H1 (cell line): ENCODE measurements around the gene TMEM107. TPM values are rescaled to one million over a fixed set of nuclear protein-coding genes. Genes with fewer than 3 reads are reported as not detected.

Experiments
- CTCF ChIA-PET: fragments of 300-600 bp; sonication (Branson Sonifier 250); formaldehyde crosslinking; loops from one replicate; lab custom pipeline; 2021; ENCODE audit not compliant: partially characterized antibody; lab: Charles Lee
- POLR2A ChIA-PET: fragments of 300-600 bp; sonication (Branson Sonifier 250); formaldehyde crosslinking; loops from one replicate; lab custom pipeline; 2021; ENCODE audit warnings: inconsistent platforms; ENCODE audit not compliant: partially characterized antibody; lab: Charles Lee
- DNase-seq, 2 experiments: peaks; one replicate each; pipeline versions ENCODE4 v3.0.0 to v3.0.0-alpha.2; 2010 to 2022; ENCODE audit warnings: low spot score in 2 of 2, low read depth in 1 of 2, mixed read lengths in 1 of 2
- FAIRE-seq: peaks from 2 replicates; lab custom pipeline; 2011; peaks lifted over from hg19 to GRCh38; lab: Jason Lieb, UNC
- H2AFZ ChIP-seq: 2 replicates; pipeline ENCODE4 v1.8.1; 2012; ENCODE audit warnings: low read length, inconsistent platforms
- H2AK5ac ChIP-seq: 2 replicates; pipeline ENCODE4 v1.6.1; 2013; ENCODE audit warnings: low read depth, low read length
- H2BK120ac ChIP-seq: replicated peaks from 2 replicates; pipeline ENCODE3; 2013; ENCODE audit warnings: low read depth, low read length, inconsistent platforms
- H2BK12ac ChIP-seq: 2 replicates; pipeline ENCODE4 v1.6.1; 2013; ENCODE audit warnings: low read depth, low read length
- H2BK15ac ChIP-seq: 2 replicates; pipeline ENCODE4 v1.6.1; 2013; ENCODE audit warnings: low read length
- H2BK20ac ChIP-seq: 2 replicates; pipeline ENCODE4 v1.6.1; 2013; ENCODE audit warnings: low read length
- H2BK5ac ChIP-seq: 2 replicates; pipeline ENCODE4 v1.6.1; 2013; ENCODE audit warnings: low read depth, low read length
- H3K14ac ChIP-seq: 2 replicates; pipeline ENCODE4 v1.6.1; 2013; ENCODE audit warnings: inconsistent platforms; ENCODE audit not compliant: insufficient read length
- H3K18ac ChIP-seq: 2 replicates; pipeline ENCODE4 v1.6.1; 2013; ENCODE audit warnings: low read length; ENCODE audit errors: extremely low read depth
- H3K23ac ChIP-seq: 2 replicates; pipeline ENCODE4 v1.6.1; 2013; ENCODE audit warnings: inconsistent platforms; ENCODE audit not compliant: insufficient read length
- H3K23me2 ChIP-seq: 2 replicates; pipeline ENCODE4 v1.6.1; 2013; ENCODE audit warnings: low read depth, low read length
- H3K27ac ChIP-seq: 2 replicates; pipeline ENCODE4 v1.6.1; 2011; ENCODE audit warnings: low read depth, low read length, inconsistent platforms
- H3K27me3 ChIP-seq, 4 experiments: replicated peaks in 1 of 4; 1 replicate in 1 of 4; 2 replicates in 3 of 4; pipeline versions ENCODE4 v1.6.1 to v1.8.1; 2011 to 2013; ENCODE audit warnings: low read length in 3 of 4, mild to moderate bottlenecking in 3 of 4, inconsistent platforms in 2 of 4, mixed read lengths in 2 of 4, moderate library complexity in 1 of 4; ENCODE audit not compliant: control insufficient read depth in 3 of 4, insufficient read depth in 3 of 4; ENCODE audit errors: extremely low read depth in 1 of 4
- H3K36me3 ChIP-seq, 4 experiments: 2 replicates each; pipeline versions ENCODE4 v1.6.1 to v1.8.1; 2011 to 2013; ENCODE audit warnings: mild to moderate bottlenecking in 4 of 4, low read length in 3 of 4, moderate library complexity in 2 of 4, control low read depth in 1 of 4, inconsistent platforms in 1 of 4; ENCODE audit not compliant: insufficient read depth in 4 of 4, control insufficient read depth in 2 of 4
- H3K4ac ChIP-seq: replicated peaks from 2 replicates; pipeline ENCODE3; 2013; ENCODE audit warnings: low read length, low read depth, mixed read lengths, inconsistent platforms; ENCODE audit not compliant: insufficient read length
- H3K4me1 ChIP-seq, 4 experiments: replicated peaks in 1 of 4; 1 replicate in 1 of 4; 2 replicates in 3 of 4; pipeline versions ENCODE4 v1.6.1 to v1.8.1; 2011 to 2013; ENCODE audit warnings: low read length in 3 of 4, inconsistent platforms in 2 of 4, mixed read lengths in 1 of 4; ENCODE audit not compliant: insufficient read depth in 4 of 4, control insufficient read depth in 3 of 4
- H3K4me2 ChIP-seq, 2 experiments: 2 replicates each; pipeline versions ENCODE4 v1.6.1 to v1.8.1; 2011 to 2013; ENCODE audit warnings: low read depth in 2 of 2, low read length in 2 of 2, control low read depth in 1 of 2, inconsistent platforms in 1 of 2, mild to moderate bottlenecking in 1 of 2; ENCODE audit not compliant: insufficient read depth in 1 of 2
- H3K4me3 ChIP-seq, 4 experiments: fragments of 200-600, 300-600 bp in 1 of 4; sonication (generic), shearing (Covaris generic), sonication (Bioruptor Twin) in 1 of 4; 2 replicates each; pipeline versions ENCODE4 v1.5.1 to v1.8.1; 2011 to 2016; ENCODE audit warnings: low read length in 4 of 4, low read depth in 3 of 4, control low read depth in 2 of 4, inconsistent platforms in 2 of 4, mild to moderate bottlenecking in 2 of 4, mixed read lengths in 1 of 4, moderate library complexity in 1 of 4; ENCODE audit not compliant: insufficient read depth in 2 of 4; ENCODE audit errors: extremely low read depth in 1 of 4
- H3K56ac ChIP-seq: replicated peaks from 2 replicates; pipeline ENCODE3; 2013; ENCODE audit warnings: low read depth, mild to moderate bottlenecking, mixed read lengths, low read length, inconsistent platforms; ENCODE audit not compliant: insufficient read length
- H3K79me1 ChIP-seq: 2 replicates; pipeline ENCODE4 v1.6.1; 2013; ENCODE audit warnings: low read depth, low read length, control low read depth
- H3K79me2 ChIP-seq, 2 experiments: 2 replicates each; pipeline versions ENCODE4 v1.6.1 to v1.8.1; 2012 to 2013; ENCODE audit warnings: low read length in 2 of 2, mild to moderate bottlenecking in 2 of 2, inconsistent platforms in 1 of 2; ENCODE audit not compliant: insufficient read depth in 2 of 2, control insufficient read depth in 1 of 2
- H3K9ac ChIP-seq, 4 experiments: replicated peaks in 1 of 4; 1 replicate in 1 of 4; 2 replicates in 3 of 4; pipeline versions ENCODE4 v1.6.1 to v1.8.1; 2011 to 2013; ENCODE audit warnings: low read depth in 3 of 4, low read length in 3 of 4, control low read depth in 2 of 4, mild to moderate bottlenecking in 2 of 4, moderate library complexity in 2 of 4, inconsistent platforms in 1 of 4; ENCODE audit errors: extremely low read depth in 1 of 4
- H3K9me3 ChIP-seq, 2 experiments: 2 replicates each; pipeline versions ENCODE4 v1.6.1 to v1.8.1; 2012 to 2013; ENCODE audit warnings: mild to moderate bottlenecking in 2 of 2, moderate library complexity in 2 of 2, control low read depth in 1 of 2, inconsistent platforms in 1 of 2, low read depth in 1 of 2, low read length in 1 of 2, mixed read lengths in 1 of 2; ENCODE audit not compliant: insufficient read depth in 2 of 2
- H4K20me1 ChIP-seq, 2 experiments: replicated peaks in 1 of 2; 2 replicates each; pipeline versions ENCODE3 to v1.8.1; 2011 to 2013; ENCODE audit warnings: inconsistent platforms in 2 of 2, low read length in 2 of 2, mild to moderate bottlenecking in 1 of 2; ENCODE audit not compliant: insufficient read depth in 2 of 2, control insufficient read depth in 1 of 2
- H4K5ac ChIP-seq: 2 replicates; pipeline ENCODE4 v1.6.1; 2013; ENCODE audit warnings: low read length, low read depth, mixed read lengths, inconsistent platforms; ENCODE audit not compliant: insufficient read length
- H4K8ac ChIP-seq: 2 replicates; pipeline ENCODE4 v1.8.0; 2013; ENCODE audit warnings: mild to moderate bottlenecking, moderate library complexity, low read length, inconsistent platforms; ENCODE audit not compliant: insufficient read depth; ENCODE audit errors: extremely low read depth
- H4K91ac ChIP-seq: replicated peaks from 2 replicates; pipeline ENCODE3; 2013; ENCODE audit warnings: low read length, mixed read lengths, inconsistent platforms; ENCODE audit not compliant: insufficient read length
- EZH2 ChIP-seq: fragments of 200-600 bp; sonication (generic); IDR thresholded peaks from 2 replicates; pipeline ENCODE4 v1.7.1; 2012; ENCODE audit warnings: low read depth, mild to moderate bottlenecking, moderate library complexity, low read length, inconsistent platforms; ENCODE audit not compliant: severe bottlenecking
- GABPA ChIP-seq: IDR thresholded peaks from 2 replicates; pipeline ENCODE4 v1.6.1; 2011; ENCODE audit warnings: mild to moderate bottlenecking, low read length, moderate library complexity, borderline replicate concordance; ENCODE audit not compliant: insufficient read depth
- SUZ12 ChIP-seq: fragments of 200-600 bp; sonication (generic); IDR thresholded peaks from 2 replicates; pipeline ENCODE4 v1.6.1; 2012; ENCODE audit warnings: mild to moderate bottlenecking, inconsistent platforms, low read length, moderate library complexity, mixed read lengths
- WGBS, 2 experiments: shearing (Covaris generic) in 1 of 2; methylation state at CpG; one replicate each; pipeline versions ENCODE4 v1.1.6 to v1.1.7; 2013 to 2015; ENCODE audit warnings: low lambda C conversion rate in 2 of 2, mixed read lengths in 2 of 2, inconsistent platforms in 1 of 2, low coverage in 1 of 2, missing lambda C conversion rate in 1 of 2; ENCODE audit not compliant: insufficient replicate concordance in 2 of 2, insufficient coverage in 1 of 2, insufficient read length in 1 of 2; ENCODE audit errors: extremely low coverage in 1 of 2, missing lambda C conversion rate in 1 of 2; 5-methylcytosine and 5-hydroxymethylcytosine counted together
- polyA plus RNA-seq, 7 experiments: library from polyadenylated mRNA; depleted of rRNA in 3 of 7; stranded (reverse) in 5 of 7; unstranded in 2 of 7; fragments of >200 nt in 5 of 7; fragments of 200-250 nt in 2 of 7; gene quantifications; 1 replicate in 5 of 7; 2 replicates in 1 of 7; 4 replicates in 1 of 7; pipeline versions ENCODE4 v1.2.1 to v1.2.3, GENCODE V29; 2011 to 2013; ENCODE audit warnings: missing spikeins in 2 of 7, mixed read lengths in 2 of 7
- total RNA-seq: library from RNA; stranded (reverse); fragmentation: NEBNext Ultra II Directional; extraction: Animal tissue kit (Norgen Biotek cat#: 25700); gene quantifications from 2 replicates; pipeline ENCODE4 v1.2.1, GENCODE V29; 2021

TMEM107 gene
- total and polyA plus RNA-seq, 2 of the 8 experiments (the other 6 are each of a cell fraction or from before 2014, with no cell fraction given), result 17.3 to 21.5 TPM

DNA sequence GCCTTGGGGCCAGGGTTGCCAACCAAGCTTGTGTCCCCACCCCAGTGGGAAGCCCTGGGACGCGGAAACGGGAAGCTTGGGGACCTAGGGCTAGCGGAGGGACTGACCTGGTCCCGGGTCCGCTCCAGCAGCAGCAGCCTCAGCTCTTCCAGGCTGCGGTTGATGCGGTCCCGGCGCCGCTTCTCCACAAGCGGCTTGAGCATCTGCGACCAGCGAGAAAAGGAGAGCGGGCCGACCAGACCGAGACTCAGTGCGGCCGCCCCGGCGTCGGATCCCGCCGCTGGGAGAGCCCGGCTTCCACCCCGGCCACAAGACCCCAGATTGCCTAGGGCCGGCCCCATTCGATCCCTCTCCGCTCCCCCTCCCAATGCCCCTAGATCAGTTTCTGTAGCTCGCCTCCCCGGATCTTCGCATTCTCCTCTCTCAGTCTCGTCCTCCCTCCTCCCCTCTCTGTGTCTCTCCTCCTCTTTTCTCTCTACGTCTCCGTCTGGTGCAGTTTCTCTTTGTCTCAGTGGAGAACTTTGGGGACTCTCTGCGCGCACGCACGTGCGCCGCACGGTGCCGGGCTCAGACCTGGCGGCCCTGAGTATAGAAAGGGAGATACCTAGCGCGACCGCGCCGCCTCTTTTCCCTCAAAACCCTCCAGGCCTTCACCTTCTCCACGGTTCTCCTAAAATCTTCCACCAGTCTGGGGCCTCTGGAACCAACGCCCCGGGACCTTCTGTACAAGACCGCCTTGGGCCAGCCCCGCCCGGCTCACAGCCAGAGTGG, 53.1 kb downstream of the TMEM107 start:
- Histone ChIP-seq H3K4me2 (peak overlapping the region; percentile 88 to 93), H3K18ac (no peak overlapping the region; the same call in 1 of the 2 replicates), H3K27me3 (peaks cover 30 to 53% (median 51%) of the 10 kb centered on the region in 4 experiments), H4K91ac (no peak overlapping the region), H4K20me1 (peaks cover 5 to 6% of the 10 kb centered on the region in 2 experiments), H3K4me3 (peak overlapping the region; percentile 54 to 89 (median 82)), H2BK20ac (no peak overlapping the region), H3K36me3 (no peaks in the 10 kb centered on the region), H3K14ac (no peak overlapping the region), H3K27ac (no peak overlapping the region), H2BK12ac (peak overlapping the region; percentile 17; the same call in 1 of the 2 replicates), H3K56ac (no peak overlapping the region), H3K4me1 (peaks cover 0 to 25% (median 15%) of the 10 kb centered on the region in 4 experiments; a peak in 6 of 7 replicates), H2BK5ac (no peak overlapping the region), H4K8ac (peak overlapping the region; percentile 73; the same call in 1 of the 2 replicates), H2BK15ac (no peak overlapping the region), H3K9me3 (no peaks in the 10 kb centered on the region), H2AFZ (no peak overlapping the region), H2BK120ac (no peak overlapping the region), H3K23ac (no peak overlapping the region), H3K9ac (no peak overlapping the region; a peak in 1 of 7 replicates), H2AK5ac (no peak overlapping the region), H3K4ac (no peak overlapping the region), H3K79me1 (no peaks in the 10 kb centered on the region), H3K79me2 (no peaks in the 10 kb centered on the region), H3K23me2 (peaks cover 45% of the 10 kb centered on the region), H4K5ac (no peak overlapping the region)
- peak in 1 of 2 experiments; percentile 69 for DNase-seq
- no peak for FAIRE-seq
- 3% methylated on average over 43 of the region's 55 CpGs; no CpG with 5 or more reads in 1 of the 2 experiments for WGBS, 2 experiments
- ChIA-PET CTCF (interaction anchor here (0.5 to 5.3 kb wide), 13 partner anchors 15 to 240 kb away, joined by 3 to 54 read pairs (median 4); partner anchors contain the start of gene VAMP2), POLR2A (interaction anchor here (0.6 to 7.6 kb wide), 8 partner anchors 10 to 127 kb away, joined by 3 to 49 read pairs (median 5); no protein-coding TSS in a partner anchor)
- no peak for TF ChIP-seq GABPA
- TF ChIP-seq EZH2, result peak; percentile 89
- peak; percentile 88; the same call in 1 of the 2 replicates for TF ChIP-seq SUZ12
